ENCODE measurements around the gene EPN1.
"Not testable (repeated sequence)": the region's sequence is repeated elsewhere in the genome, so short reads cannot be mapped to it uniquely, and the experiment has no call there.

The EPN1 gene

DNA sequence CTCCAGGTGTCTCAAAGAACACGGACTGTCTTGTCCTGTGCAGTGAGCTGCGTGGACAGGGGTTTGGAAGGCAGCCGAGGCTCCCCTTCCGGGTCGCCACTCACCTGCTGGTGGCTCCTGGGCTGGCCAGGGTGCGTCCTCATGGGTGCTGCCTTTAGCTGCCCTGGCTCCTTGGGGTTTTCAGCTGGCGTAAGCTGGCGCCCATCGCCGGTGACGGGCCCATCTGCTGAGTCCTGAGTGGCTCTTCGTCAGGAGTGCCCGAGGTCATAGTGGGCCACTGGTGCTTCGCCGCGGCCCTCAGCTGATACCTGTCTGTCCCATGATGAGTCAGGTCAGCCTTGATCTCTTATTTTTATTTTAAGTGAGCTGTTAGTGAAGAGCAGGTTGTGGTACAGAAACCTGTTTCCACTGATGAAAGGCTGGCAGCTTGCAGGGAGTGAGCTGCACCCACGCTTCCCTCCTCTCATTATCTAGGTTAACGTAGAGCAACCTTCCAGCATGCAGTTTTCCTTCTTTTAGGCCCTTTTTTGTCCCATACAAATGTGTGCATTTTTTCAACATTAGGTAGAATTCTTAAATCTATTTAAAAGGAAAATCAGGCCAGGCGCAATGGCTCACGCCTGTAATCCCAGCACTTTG lies 18.4 kb downstream of the EPN1 start:
- no peak for DNase-seq (ENCODE audit: low read depth)

DNA sequence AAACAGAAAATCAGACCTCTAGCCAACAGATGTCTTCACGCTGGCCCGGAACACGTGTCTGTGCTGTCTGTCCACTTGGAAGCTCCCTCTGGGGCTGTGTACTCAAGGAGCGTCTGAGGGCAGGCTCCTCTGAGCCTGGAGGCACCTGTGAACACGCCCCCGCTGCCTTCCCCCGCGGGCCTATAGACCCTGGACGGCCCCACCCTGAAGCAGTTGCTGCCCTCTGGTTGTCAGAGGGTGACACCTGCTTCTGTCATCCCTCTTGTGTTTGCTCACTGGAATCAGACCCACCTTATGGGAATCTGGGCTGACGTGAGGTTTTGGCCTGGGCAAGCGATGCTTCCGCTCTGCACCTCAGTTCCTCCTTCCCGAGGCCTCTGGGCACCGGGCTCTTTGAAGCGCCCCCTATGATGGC lies 19.2 kb downstream of the EPN1 start:
- no peak for DNase-seq (ENCODE audit: low read depth)

DNA sequence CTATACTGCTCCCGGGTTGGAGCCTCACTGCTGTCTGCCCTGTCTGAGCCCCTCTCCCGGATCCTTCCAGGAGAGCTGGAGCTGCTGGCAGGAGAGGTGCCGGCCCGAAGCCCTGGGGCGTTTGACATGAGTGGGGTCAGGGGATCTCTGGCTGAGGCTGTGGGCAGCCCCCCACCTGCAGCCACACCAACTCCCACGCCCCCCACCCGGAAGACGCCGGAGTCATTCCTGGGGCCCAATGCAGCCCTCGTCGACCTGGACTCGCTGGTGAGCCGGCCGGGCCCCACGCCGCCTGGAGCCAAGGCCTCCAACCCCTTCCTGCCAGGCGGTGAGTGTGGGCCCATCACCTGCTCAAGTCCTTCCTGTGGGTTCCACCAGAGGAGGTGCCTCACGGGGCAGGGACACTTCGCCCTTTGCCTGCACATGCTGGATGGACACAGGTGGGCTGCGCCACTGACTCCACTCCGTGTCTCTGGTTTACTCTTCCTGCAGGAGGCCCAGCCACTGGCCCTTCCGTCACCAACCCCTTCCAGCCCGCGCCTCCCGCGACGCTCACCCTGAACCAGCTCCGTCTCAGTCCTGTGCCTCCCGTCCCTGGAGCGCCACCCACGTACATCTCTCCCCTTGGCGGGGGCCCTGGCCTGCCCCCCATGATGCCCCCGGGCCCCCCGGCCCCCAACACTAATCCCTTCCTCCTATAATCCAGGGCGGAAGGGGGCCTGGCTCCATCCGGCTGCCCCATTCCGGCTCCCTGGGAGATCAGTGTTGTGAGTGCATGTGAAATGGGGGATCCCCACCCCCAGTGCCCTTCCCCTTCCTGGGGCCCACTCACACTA lies 19.8 kb downstream of the EPN1 start:
- DNase-seq (ENCODE audit: low read depth): no peak

DNA sequence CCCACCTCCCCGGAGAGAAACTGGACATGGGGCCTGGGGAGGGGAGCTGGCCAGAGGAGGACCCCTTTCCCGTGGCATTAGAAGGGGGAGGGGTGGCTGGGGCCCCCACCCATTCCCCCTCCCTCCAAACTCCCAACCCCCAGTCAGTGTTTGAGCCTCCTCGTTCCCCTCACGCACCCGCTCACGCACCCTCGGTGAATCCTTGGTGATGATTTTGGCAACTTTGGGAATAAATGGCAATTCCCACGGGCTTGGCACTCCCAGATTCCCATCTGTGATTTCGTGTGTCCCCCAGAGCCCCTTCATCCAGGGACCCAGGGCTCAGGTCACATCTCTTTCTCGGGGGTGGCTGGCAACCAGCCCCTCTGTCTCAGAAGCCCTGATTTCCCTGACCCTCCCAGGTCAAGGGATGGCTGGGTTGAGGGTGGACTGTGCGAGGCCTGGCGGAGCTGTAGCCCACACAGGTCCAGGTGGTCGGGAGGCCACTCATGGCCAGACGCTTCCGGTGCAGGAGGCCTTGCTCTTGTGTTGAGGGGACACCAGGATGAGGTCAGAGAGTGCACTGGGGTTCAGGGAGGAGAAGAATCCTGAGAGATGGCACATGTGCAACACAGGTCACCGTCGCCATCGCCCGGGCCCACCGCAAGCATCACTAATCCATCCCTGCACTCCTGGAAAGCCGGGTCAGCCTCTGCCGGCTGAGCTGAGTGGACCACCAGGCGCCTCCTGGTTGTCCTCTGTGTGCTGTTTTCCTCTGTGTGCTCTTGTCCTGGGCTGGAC lies 20.7 kb downstream of the EPN1 start:
- no peak for DNase-seq (ENCODE audit: low read depth)

DNA sequence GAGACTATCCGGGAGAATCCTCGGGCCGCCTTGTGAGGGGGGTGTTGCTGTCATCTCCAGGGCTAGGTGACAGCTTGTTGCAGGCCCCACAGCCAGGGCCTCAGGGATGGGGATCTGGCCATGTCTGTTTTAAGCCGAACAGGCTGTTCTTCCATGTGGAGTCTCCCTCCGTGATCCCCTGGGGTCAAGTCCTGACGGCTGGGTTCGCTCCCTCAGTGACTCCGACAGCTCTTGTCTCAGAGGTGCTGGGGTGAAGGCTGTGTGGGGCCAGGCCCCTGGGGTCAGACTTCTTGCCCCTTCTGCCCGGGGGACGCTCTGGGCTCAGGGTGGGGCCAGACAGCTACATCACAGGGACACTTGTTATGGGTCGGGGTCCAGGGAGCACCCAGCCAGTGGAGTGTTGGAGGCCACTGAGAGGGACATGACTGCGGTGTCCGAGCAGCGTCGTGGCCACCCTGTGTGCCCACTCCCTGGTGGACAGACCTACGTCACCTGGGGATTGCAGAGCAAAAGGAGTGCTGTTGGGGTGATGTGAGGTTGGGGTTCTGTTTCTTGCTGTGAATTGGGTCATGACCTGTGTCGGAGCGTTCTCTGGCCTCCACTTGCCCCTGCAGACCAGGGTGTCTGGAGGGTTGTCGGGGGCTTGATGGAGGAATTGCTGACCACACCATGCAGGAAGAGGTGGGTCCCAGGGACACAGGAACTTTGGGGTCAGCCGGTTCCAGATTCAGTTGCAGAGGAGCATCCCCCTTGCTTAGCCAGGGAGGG lies 21.5 kb downstream of the EPN1 start:
- DNase-seq (ENCODE audit: low read depth): no peak

DNA sequence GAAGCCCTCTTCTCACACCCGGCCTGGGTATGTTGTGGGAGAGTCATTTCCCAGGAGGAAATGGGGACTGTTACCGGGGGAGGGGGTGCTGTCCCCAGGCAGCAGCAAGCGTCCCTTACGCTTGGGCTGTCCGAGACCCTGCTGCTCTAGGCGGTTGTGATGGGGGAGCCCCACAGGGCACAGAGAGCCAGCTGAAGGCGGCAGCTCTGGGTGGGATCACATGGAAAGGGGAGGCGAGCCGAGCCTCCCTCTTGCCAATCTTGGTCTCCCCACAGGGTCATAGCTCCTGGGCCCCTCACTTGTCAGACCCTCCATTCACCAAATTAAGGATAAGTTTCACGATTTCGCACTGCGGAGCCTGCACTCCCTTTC lies 22.0 kb downstream of the EPN1 start:
- DNase-seq (ENCODE audit: low read depth): no peak

DNA sequence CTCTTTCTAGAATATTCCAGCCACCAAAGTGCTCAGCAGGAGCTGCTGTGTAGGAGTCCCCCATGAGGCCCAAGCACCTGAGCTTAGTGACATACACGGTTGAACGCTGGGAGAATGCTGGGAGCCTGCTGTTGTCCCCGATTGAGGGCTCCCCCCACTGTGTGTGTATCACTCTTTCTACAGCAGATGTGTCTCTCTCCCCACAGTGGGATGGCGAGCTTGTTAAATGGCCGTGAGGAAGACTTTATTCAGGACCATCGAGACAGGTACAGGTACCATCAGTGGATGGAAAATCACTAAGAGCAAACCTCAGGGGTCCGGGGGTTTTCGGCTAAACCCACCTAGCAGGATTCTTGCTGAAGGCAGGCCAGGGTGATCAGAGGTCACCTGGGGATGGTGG lies 22.7 kb downstream of the EPN1 start:
- no peak for DNase-seq (ENCODE audit: low read depth)

DNA sequence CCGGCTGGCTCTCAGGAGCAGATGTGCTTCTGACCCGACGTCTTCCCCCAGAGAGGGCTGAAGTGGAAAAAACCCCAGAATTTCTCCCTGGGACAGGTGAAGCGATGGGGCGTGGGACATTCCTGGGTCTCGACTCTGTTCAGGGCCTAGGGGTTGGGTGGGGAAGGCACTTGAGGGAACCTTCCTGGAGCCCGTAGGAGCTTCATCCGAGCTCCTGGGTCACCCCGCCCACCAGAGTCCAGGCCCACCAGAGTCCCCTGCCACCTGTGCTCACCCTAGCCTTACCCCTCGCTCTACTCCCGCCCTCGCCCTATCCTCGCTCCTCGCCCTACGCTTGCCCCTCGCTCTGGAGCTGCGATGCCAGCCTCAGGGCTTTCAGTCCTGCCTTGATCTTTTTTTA lies 23.2 kb downstream of the EPN1 start:
- DNase-seq (ENCODE audit: low read depth): no peak

DNA sequence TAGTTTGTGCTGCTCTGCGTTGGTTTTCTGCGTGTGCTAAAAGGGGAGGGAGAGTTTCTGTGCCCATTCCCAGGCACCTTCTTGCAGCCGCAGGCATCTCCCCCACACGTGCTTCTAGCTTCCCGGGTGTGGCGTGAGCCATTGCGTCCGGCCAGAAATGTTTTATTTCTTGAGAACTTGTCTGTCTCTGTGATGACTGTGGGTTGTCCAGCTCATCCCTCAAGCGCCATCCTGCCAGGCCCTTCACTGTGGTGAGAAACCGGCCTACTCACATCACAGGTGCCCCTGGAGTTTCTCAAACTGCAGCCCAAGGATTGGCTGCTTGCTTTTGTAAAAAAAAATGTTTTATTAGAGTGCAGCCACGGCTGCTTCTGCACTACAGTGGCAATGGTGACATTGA lies 24.2 kb downstream of the EPN1 start:
- DNase-seq (ENCODE audit: low read depth): no peak

DNA sequence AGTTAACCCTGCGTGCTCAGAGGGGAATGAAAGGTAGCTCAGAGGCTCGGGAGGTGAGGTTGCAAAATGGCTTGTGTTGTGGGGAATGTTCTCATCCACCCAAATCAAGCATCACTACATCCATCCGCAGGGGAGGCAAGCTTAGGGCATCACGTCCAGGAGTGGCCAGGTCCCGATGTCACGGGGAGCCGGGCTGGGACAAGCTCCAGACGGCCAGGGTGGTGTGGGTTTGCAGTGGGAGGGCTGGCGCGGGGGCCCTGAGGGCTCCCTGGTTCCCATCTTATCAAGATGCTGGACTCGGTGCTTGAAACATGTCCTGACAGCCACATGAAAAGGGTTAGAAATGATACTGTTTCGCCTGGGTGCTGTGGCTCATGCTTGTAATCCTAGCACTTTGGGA lies 25.8 kb downstream of the EPN1 start:
- no peak for DNase-seq (ENCODE audit: low read depth)

DNA sequence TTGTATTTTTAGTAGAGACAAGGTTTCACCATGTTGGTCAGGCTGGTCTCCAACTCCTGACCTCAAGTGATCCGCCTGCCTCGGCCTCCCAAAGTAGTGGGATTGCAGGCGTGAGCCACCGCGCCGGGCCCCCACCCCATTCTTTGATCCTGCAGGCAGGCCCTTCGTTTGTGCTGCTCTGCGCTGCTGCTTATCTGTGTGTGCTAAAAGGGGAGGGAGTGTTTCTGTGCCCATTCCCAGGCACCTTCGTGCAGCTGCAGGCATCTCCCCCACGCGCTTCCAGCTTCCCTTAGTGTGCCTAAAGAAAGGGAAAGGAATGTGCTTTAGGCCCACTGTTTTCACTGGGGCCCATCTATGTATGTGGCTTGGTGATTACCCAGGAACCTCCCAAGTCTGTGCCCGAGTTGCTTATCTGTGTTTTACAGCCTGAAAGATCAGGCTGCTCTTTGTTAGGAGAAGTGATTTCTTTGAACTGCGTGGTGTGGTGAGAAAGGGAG lies 27.2 kb downstream of the EPN1 start:
- no peak for DNase-seq (ENCODE audit: low read depth)

DNA sequence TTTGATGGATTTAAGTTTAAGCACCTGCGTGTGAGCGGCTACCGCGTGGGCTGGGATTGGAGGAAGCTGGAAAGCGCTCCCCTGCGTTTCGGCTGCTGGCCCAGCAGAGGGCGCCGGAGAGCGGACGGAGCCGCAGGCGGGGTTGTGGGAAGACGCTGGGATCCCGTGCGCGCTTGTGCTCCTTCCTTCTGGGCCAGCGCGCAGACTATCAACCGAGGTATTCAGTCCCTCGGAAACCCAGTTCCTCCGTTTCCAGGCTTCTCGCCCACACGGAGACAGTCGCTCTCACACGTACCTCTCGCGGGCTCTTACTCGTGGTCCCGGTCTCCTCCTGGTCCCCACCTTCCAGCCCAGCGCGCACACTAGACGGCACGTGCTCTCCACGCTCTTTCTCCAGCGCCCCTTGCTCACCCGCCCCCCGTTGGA lies 28.8 kb downstream of the EPN1 start:
- peak; percentile 28 for DNase-seq (ENCODE audit: low read depth)

DNA sequence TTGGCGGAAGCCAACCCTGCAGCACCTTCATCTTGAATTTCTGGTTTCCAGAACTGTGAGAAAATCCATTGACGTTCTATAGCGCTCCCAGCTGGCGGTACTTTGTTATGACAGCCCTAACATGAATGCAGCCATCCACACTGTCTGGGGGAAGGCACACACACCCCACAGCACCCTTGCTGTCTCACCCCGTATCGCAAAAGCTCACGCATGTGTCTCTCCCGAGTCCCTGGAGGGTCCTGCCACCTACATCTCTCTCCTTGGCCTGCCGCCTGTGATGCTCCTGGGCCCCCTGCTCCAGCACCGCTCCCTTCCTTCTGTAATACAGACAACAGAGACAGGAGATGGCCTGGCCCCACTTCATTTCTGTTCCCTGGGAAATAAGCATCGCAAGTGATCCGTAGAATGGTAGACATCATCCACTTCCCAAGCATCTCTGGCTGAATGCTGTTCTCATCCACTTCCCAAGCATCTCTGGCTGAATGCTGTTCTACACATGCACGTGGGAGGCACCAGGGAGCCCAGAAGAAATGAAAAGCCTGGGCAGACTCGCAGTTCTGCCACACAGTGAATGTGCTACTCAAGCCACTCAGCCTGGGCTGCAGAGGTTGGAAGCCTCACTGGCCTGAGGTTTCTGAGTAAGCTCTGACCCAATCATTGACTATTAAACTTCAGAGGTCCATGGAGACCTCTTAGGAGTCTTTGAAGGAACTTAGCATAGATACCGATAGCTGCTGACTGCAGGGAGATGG lies 29.6 kb downstream of the EPN1 start:
- no peak for DNase-seq (ENCODE audit: low read depth)

DNA sequence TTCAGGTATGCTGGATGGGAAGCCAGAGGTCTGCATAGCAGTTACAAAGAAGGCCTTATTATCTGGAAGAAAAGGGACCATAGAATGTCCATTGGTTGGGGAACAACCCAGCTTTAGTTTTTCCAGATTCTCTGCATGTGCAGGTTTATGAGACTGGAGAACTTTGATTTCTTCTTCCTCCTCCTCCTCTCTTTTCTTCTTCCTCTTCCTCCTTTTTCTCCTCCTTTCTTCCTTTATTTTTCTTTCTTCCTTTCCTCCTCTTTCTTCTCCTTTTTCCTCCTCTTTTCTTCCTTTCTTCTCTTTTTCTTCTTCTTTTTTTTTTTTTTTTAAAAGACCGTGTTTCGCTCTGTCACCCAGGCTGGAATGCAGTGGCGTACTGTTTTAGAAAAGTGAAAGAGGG lies 30.9 kb downstream of the EPN1 start:
- no peak for DNase-seq (ENCODE audit: low read depth)

DNA sequence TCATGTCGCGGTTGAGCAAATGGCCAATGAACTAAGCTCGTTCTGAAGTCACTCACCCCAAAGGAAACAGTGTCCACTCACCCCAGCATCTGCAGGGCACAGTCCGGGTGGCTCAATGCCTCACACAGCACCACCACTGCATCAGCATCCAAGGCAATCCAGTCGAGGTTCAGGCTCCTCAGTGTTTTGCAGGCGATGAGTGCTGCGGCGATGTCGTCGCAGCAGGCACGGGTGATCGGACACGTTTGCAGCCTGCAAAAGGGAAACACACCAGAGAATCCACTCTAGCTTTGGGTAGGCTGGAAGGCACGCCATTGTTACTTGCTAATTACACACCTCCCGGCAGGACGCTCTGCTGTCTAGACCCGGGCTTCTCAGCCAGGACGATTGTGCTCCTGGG lies 36.7 kb downstream of the EPN1 start:
- no peak for DNase-seq (ENCODE audit: low read depth)

DNA sequence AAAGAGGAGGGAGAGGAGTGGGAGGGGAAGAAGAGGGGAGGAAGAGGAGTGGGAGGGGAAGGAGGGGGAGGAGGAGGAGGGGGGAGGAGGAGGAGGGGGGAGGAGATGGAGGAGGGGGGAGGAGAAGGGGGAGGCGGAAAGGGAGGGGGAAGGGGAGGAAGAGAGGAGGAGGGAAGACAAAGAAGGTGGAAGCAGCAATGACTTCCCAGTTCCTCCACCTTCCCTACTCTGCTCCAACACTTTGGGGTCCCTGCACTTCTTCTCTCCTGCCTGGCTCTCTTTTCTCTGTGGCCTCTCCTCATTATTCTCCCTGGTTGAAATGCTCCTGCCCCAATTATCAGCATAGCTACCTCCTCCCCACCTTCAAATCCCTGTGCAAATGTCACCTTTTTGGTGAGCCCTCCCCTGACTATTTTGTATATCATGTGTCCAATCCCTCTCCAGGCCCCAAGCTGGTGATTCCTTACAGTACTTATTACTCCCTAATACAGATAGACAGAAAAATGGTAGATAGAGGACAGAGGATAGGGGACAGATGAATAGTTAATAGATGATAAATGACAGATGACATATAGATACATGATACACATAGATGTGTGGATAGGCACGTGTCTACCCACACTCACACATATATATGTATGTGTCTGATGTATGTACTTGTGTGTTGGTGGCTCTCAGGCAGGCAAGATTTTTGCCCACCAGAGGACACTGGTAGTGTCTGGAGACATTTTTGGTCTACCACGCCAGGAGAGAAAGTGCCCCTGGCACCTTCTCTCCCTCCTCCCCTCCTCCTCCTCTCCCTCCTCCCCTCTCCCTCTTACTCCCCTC lies 38.0 kb downstream of the EPN1 start:
- no peak for DNase-seq (ENCODE audit: low read depth)

DNA sequence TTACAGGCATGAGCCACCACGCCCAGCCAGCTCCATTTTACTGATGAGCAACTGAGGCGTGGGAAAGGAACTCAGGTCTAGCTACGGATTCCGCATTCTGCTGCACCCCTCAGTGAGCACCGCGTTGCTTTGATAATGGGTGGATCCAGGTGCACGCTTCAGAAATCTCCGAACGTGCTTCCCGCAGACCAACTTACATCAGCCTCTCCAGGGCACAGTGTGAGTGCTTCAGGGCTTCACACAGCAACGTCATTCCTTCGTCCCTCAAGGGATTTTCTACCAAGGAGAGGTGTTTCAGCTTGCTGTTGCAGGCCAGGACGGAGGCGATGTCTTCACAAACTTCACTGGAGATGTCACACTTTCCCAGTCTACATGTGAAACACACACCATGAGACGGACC lies 41.5 kb downstream of the EPN1 start:
- no peak for DNase-seq (ENCODE audit: low read depth)

DNA sequence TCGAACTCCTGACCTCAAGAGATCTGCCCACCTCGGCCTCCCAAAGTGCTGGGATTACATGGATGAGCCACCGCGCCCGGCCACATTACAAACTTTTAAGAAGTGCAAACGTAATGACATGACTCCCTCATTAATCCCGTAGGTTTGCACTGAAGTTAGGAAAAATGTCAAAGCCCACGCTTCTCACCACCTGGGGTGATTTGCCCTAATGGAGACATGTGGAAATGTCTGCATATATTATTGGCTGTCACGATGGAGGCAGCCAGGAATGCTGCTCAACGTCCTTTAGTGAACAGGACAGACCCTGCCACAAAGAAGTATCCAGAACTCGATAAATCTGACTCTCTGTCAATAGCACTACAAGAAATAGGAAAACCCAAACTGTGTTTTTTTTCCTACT lies 42.2 kb downstream of the EPN1 start:
- no peak for DNase-seq (ENCODE audit: low read depth)

DNA sequence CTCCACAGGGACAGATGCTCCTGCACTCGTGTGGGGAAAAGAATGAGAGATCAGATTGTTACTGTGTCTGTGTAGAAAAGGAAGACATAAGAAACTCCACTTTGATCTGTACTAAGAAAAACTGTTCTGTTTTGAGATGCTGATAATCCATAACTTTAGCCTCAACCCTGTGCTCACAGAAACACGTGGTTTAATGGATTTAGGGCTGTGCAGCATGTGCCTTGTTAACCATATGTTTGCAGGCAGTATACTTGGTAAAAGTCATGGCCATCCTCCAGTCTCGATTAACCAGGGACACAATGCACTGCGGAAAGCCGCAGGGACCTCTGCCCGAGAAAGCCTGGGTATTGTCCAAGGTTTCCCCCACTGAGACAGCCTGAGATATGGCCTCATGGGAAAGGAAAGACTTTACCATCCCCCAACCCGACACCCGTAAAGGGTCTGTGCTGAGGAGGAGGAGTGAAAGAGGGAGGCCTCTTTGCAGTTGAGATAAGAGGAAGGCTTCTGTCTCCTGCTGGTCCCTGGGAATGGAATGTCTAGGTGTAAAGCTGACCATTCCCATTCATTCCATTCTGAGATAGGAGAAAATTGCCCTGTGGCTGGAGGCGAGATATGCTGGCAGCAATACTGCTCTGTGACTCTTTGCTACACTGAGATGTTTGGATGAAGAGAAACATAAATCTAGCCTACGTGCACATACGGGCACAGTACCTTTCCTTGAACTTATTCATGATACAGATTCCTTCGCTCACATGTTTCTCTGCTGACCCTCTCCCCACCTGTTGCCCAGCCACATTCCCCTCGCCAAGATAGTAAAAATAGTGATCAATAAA lies 43.1 kb downstream of the EPN1 start:
- not testable (repeated sequence) for DNase-seq (ENCODE audit: low read depth)
